H9 (cell line): ENCODE results near the gene VWF. TPM values are rescaled to one million over a fixed set of nuclear protein-coding genes. Genes with fewer than 3 reads are reported as not detected.

Experiments
- DNase-seq: peaks from one replicate; pipeline ENCODE4 v3.0.0-alpha.2; 2017
- H2AFZ ChIP-seq: one replicate; pipeline ENCODE4 v1.6.1; 2013; ENCODE audit warnings: mild to moderate bottlenecking, low read length, control low read depth, moderate library complexity
- H2AK5ac ChIP-seq: 2 replicates; pipeline ENCODE4 v1.6.1; 2013; ENCODE audit warnings: low read length, control low read depth, mixed read lengths; ENCODE audit not compliant: insufficient read length
- H2BK120ac ChIP-seq: one replicate; pipeline ENCODE4 v1.6.1; 2013; ENCODE audit warnings: low read depth, mild to moderate bottlenecking, low read length, control low read depth, inconsistent platforms; ENCODE audit not compliant: poor library complexity, severe bottlenecking
- H2BK12ac ChIP-seq: 2 replicates; pipeline ENCODE4 v1.6.1; 2013; ENCODE audit warnings: low read length, control low read depth, mixed read lengths, low read depth; ENCODE audit not compliant: insufficient read length
- H2BK15ac ChIP-seq: 2 replicates; pipeline ENCODE4 v1.6.1; 2013; ENCODE audit warnings: low read depth, low read length, control low read depth
- H2BK20ac ChIP-seq: one replicate; pipeline ENCODE4 v1.6.1; 2013; ENCODE audit warnings: low read depth, mild to moderate bottlenecking, low read length, control low read depth, inconsistent platforms; ENCODE audit not compliant: poor library complexity, severe bottlenecking
- H2BK5ac ChIP-seq: 2 replicates; pipeline ENCODE4 v1.6.1; 2013; ENCODE audit warnings: low read length, control low read depth, mixed read lengths; ENCODE audit not compliant: insufficient read length
- H3K14ac ChIP-seq: 2 replicates; pipeline ENCODE4 v1.6.1; 2013; ENCODE audit warnings: low read length, control low read depth; ENCODE audit not compliant: insufficient read depth
- H3K18ac ChIP-seq: 2 replicates; pipeline ENCODE4 v1.6.1; 2013; ENCODE audit warnings: low read depth, mild to moderate bottlenecking, mixed read lengths, low read length, control low read depth; ENCODE audit not compliant: insufficient read length
- H3K23ac ChIP-seq: 2 replicates; pipeline ENCODE4 v1.6.1; 2013; ENCODE audit warnings: low read length, control low read depth, mixed read lengths, low read depth; ENCODE audit not compliant: insufficient read length
- H3K23me2 ChIP-seq: 2 replicates; pipeline ENCODE4 v1.6.1; 2013; ENCODE audit warnings: low read depth, mild to moderate bottlenecking, mixed read lengths, low read length, control low read depth; ENCODE audit not compliant: insufficient read length, poor library complexity, severe bottlenecking
- H3K27ac ChIP-seq: 2 replicates; pipeline ENCODE4 v1.5.1; 2013; ENCODE audit warnings: low read length, control low read depth, mixed read lengths, low read depth; ENCODE audit not compliant: insufficient read length
- H3K27me3 ChIP-seq: 2 replicates; pipeline ENCODE4 v1.6.1; 2013; ENCODE audit warnings: low read length, control low read depth, inconsistent platforms; ENCODE audit not compliant: insufficient read depth
- H3K4ac ChIP-seq: 2 replicates; pipeline ENCODE4 v1.6.1; 2013; ENCODE audit warnings: low read depth, mild to moderate bottlenecking, control low read depth, inconsistent platforms, low read length, moderate library complexity
- H3K4me1 ChIP-seq: 2 replicates; pipeline ENCODE4 v1.6.1; 2013; ENCODE audit warnings: low read length, control low read depth, inconsistent platforms; ENCODE audit not compliant: insufficient read depth
- H3K4me2 ChIP-seq: 2 replicates; pipeline ENCODE4 v1.6.1; 2013; ENCODE audit warnings: low read length, control low read depth, mixed read lengths; ENCODE audit not compliant: insufficient read length, insufficient read depth
- H3K56ac ChIP-seq: 2 replicates; pipeline ENCODE4 v1.6.1; 2013; ENCODE audit warnings: low read depth, mild to moderate bottlenecking, mixed read lengths, low read length, control low read depth; ENCODE audit not compliant: insufficient read length
- H3K79me1 ChIP-seq: 2 replicates; pipeline ENCODE4 v1.6.1; 2013; ENCODE audit warnings: low read depth, mild to moderate bottlenecking, moderate library complexity, low read length, control low read depth, inconsistent platforms; ENCODE audit not compliant: insufficient read depth, poor library complexity, severe bottlenecking
- H3K79me2 ChIP-seq: 2 replicates; pipeline ENCODE4 v1.6.1; 2013; ENCODE audit warnings: low read length, control low read depth, inconsistent platforms; ENCODE audit not compliant: insufficient read depth
- H3K9ac ChIP-seq: 2 replicates; pipeline ENCODE4 v1.6.1; 2013; ENCODE audit warnings: low read length, control low read depth, mixed read lengths; ENCODE audit not compliant: insufficient read length; ENCODE audit errors: extremely low read depth
- H3K9me3 ChIP-seq: one replicate; pipeline ENCODE4 v1.6.1; 2013; ENCODE audit warnings: low read depth, low read length, inconsistent platforms; ENCODE audit not compliant: control insufficient read depth
- H3T11ph ChIP-seq: one replicate; pipeline ENCODE4 v1.6.1; 2013; ENCODE audit warnings: mild to moderate bottlenecking, low read length, control low read depth, inconsistent platforms
- H4K20me1 ChIP-seq: one replicate; pipeline ENCODE4 v1.6.1; 2013; ENCODE audit not compliant: control insufficient read depth, insufficient read length, insufficient read depth
- H4K5ac ChIP-seq: 2 replicates; pipeline ENCODE4 v1.6.1; 2013; ENCODE audit warnings: low read depth, mild to moderate bottlenecking, mixed read lengths, low read length, control low read depth; ENCODE audit not compliant: insufficient read length
- H4K8ac ChIP-seq: replicated peaks from 2 replicates; pipeline ENCODE4 v1.6.1; 2013; ENCODE audit warnings: low read length, control low read depth, mixed read lengths, low read depth; ENCODE audit not compliant: insufficient read length
- H4K91ac ChIP-seq: 2 replicates; pipeline ENCODE4 v1.6.1; 2013; ENCODE audit warnings: low read depth, mild to moderate bottlenecking, moderate library complexity, mixed read lengths, low read length, control low read depth; ENCODE audit not compliant: insufficient read length
- H3K27ac Mint-ChIP-seq, 3 experiments: 2 replicates in 2 of 3; 3 replicates in 1 of 3; pipeline ENCODE4 v1.8.0; 2020 to 2021; ENCODE audit warnings: mixed read lengths in 3 of 3, mild to moderate bottlenecking in 1 of 3, moderate library complexity in 1 of 3
- H3K27me3 Mint-ChIP-seq: 2 replicates; pipeline ENCODE4 v1.8.0; 2021; ENCODE audit warnings: low read depth, mild to moderate bottlenecking, moderate library complexity, mixed read lengths
- H3K36me3 Mint-ChIP-seq, 3 experiments: 2 replicates in 2 of 3; 3 replicates in 1 of 3; pipeline ENCODE4 v1.8.0; 2020 to 2021; ENCODE audit warnings: low read depth in 3 of 3, mixed read lengths in 3 of 3; ENCODE audit not compliant: insufficient read depth in 1 of 3
- H3K4me1 Mint-ChIP-seq, 2 experiments: 2 replicates each; pipeline ENCODE4 v1.8.0; 2020; ENCODE audit warnings: mixed read lengths in 2 of 2
- H3K4me3 Mint-ChIP-seq, 2 experiments: 2 replicates in 1 of 2; 3 replicates in 1 of 2; pipeline ENCODE4 v1.8.0; 2020 to 2021; ENCODE audit warnings: mild to moderate bottlenecking in 2 of 2, mixed read lengths in 2 of 2, moderate library complexity in 1 of 2
- H3K9me3 Mint-ChIP-seq, 2 experiments: 2 replicates in 1 of 2; 3 replicates in 1 of 2; pipeline ENCODE4 v1.8.0; 2020; ENCODE audit warnings: mild to moderate bottlenecking in 2 of 2, mixed read lengths in 2 of 2, moderate library complexity in 1 of 2
- WGBS: extraction: QIAGEN DNeasy Blood & Tissue Kit; methylation state at CpG from one replicate; pipeline ENCODE4 v1.1.7; 2013; ENCODE audit warnings: missing lambda C conversion rate, low lambda C conversion rate, mixed read lengths; ENCODE audit not compliant: insufficient read length; ENCODE audit errors: extremely low coverage; 5-methylcytosine and 5-hydroxymethylcytosine counted together
- total RNA-seq: library from RNA; stranded (reverse); gene quantifications from 2 replicates; pipeline ENCODE4 v1.2.1, GENCODE V29; 2021
- TF ChIP-seq, protein P1 (sequence below): fragments of 200-600 bp; sonication (generic); conservative IDR thresholded peaks from 3 replicates; pipeline ENCODE4 v1.8.0; 2021; ENCODE audit warnings: antibody characterized with exemption, mild to moderate bottlenecking

The VWF gene
- total RNA-seq, 1 experiment from 2014 or later: 0.17 TPM

DNA sequence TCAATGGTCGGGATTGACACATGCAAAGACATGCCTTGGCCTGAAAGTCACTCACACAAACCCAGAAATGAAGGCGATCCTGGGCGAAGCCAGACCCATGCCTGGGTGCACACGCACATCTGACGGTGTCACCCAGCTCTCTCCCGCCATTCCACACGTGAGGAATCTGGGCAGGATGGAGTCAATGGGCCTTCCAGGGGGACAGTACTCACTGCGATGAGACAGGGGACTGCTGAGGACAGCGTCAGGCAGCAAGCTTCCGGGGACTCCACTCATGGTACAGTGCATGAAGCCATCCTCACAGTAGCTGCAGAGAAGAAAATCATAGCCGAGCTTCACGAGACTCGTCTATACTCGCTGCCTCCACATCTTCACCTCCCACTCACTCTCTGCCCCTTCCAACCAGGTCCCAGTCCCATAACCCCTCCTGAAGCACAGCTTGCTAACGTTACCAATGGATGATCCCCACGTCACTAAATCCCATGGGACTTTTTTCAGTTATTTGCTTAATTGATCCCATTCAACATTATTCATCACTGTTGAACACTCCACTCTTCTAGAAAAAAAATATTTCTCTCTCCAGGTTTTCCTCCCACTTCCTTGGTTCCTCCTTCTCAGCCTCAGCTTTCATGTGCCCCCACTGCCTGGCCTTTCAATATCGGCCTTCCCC is 77.8 kb downstream of the VWF start:
- DNase-seq: no peak
- H3K56ac ChIP-seq: no peak overlapping the region
- no peak overlapping the region for H4K5ac ChIP-seq
- H3K4me1 ChIP-seq: no peaks in the 10 kb centered on the region
- no peaks in the 10 kb centered on the region for H3K4me1 Mint-ChIP-seq
- H4K91ac ChIP-seq: no peak overlapping the region
- no peak overlapping the region for H3K9ac ChIP-seq
- H3K27ac Mint-ChIP-seq: no peak overlapping the region
- H3K27me3 Mint-ChIP-seq: peaks cover 14% of the 10 kb centered on the region
- H2AK5ac ChIP-seq: no peak overlapping the region
- H2BK20ac ChIP-seq: no peak overlapping the region
- H3K4me3 Mint-ChIP-seq: no peak overlapping the region
- H3K14ac ChIP-seq: no peak overlapping the region
- no peak overlapping the region for H4K8ac ChIP-seq
- no peaks in the 10 kb centered on the region for H3K23me2 ChIP-seq
- H3K79me1 ChIP-seq: no peaks in the 10 kb centered on the region
- no peak overlapping the region for H2BK15ac ChIP-seq
- no peak overlapping the region for H2BK5ac ChIP-seq
- no peak overlapping the region for H2BK12ac ChIP-seq
- no peak overlapping the region for H3K4me2 ChIP-seq
- TF ChIP-seq, protein P1, sequence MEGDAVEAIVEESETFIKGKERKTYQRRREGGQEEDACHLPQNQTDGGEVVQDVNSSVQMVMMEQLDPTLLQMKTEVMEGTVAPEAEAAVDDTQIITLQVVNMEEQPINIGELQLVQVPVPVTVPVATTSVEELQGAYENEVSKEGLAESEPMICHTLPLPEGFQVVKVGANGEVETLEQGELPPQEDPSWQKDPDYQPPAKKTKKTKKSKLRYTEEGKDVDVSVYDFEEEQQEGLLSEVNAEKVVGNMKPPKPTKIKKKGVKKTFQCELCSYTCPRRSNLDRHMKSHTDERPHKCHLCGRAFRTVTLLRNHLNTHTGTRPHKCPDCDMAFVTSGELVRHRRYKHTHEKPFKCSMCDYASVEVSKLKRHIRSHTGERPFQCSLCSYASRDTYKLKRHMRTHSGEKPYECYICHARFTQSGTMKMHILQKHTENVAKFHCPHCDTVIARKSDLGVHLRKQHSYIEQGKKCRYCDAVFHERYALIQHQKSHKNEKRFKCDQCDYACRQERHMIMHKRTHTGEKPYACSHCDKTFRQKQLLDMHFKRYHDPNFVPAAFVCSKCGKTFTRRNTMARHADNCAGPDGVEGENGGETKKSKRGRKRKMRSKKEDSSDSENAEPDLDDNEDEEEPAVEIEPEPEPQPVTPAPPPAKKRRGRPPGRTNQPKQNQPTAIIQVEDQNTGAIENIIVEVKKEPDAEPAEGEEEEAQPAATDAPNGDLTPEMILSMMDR: no peak
- WGBS: no CpG with 5 or more reads among the region's 17 CpGs
- H3K18ac ChIP-seq: no peak overlapping the region
- H4K20me1 ChIP-seq: no peaks in the 10 kb centered on the region
- H3K36me3 Mint-ChIP-seq: no peaks in the 10 kb centered on the region
- H2BK120ac ChIP-seq: no peak overlapping the region
- no peaks in the 10 kb centered on the region for H3K9me3 Mint-ChIP-seq
- H3K4ac ChIP-seq: no peak overlapping the region
- H3K9me3 ChIP-seq: no peaks in the 10 kb centered on the region
- no peak overlapping the region for H3K23ac ChIP-seq
- H2AFZ ChIP-seq: no peak overlapping the region
- H3K79me2 ChIP-seq: no peaks in the 10 kb centered on the region
- no peak overlapping the region for H3K27ac ChIP-seq
- H3T11ph ChIP-seq: no peak overlapping the region
- H3K27me3 ChIP-seq: no peaks in the 10 kb centered on the region
